Measurements from ENCODE around the gene KIF20B. TPM values are rescaled to one million over a fixed set of nuclear protein-coding genes. Genes with fewer than 3 reads are reported as not detected.

Gene KIF20B
- total RNA-seq, 1 experiment from 2014 or later, result 59.1 TPM

DNA sequence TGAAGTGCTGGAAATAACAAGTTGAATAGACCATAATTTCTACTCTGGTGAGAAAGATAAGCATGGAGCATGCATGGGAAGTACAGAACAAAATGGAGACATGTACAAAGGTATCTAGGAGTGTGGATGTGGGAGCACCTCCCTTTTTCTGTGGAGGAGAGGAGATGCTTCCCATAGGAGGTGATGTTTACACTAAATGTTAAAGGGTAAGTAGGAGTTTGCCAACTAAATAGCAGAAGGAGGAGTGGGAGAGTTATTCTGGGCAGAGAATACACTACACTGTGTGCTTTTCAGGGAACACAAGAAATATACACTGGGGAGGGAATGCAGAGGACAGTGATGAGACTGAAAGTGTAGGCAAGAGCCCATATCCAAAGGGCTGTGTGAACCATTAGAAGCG, 35.3 kb upstream of the KIF20B start:
- Histone ChIP-seq H3K4me1 (ENCODE audit: insufficient read depth, low read length) (no peaks in the 10 kb centered on the region), H3T11ph (ENCODE audit: low read length) (no peak overlapping the region), H3K23me2 (ENCODE audit: insufficient read length, low read depth, low read length, poor library complexity, severe bottlenecking) (no peaks in the 10 kb centered on the region), H4K5ac (ENCODE audit: insufficient read length, low read depth, low read length) (no peak overlapping the region), H2BK12ac (ENCODE audit: insufficient read length, low read depth, low read length) (no peak overlapping the region), H2BK120ac (ENCODE audit: low read depth, low read length, poor library complexity, severe bottlenecking) (no peak overlapping the region), H2AK5ac (ENCODE audit: insufficient read length, low read length) (no peak overlapping the region), H3K79me1 (ENCODE audit: insufficient read depth, low read depth, low read length, poor library complexity, severe bottlenecking) (no peaks in the 10 kb centered on the region), H2BK15ac (ENCODE audit: low read depth, low read length) (no peak overlapping the region), H3K27me3 (ENCODE audit: insufficient read depth, low read length) (no peaks in the 10 kb centered on the region), H3K9ac (ENCODE audit: extremely low read depth, insufficient read length, low read length) (no peak overlapping the region), H3K4ac (ENCODE audit: low read depth, low read length) (no peak overlapping the region), H4K8ac (replicated peaks; ENCODE audit: insufficient read length, low read depth, low read length) (no peak overlapping the region), H4K91ac (ENCODE audit: insufficient read length, low read depth, low read length) (no peak overlapping the region), H2BK5ac (ENCODE audit: insufficient read length, low read length) (no peak overlapping the region), H2AFZ (ENCODE audit: low read length) (no peak overlapping the region), H3K56ac (ENCODE audit: insufficient read length, low read depth, low read length) (no peak overlapping the region), H3K27ac (ENCODE audit: insufficient read length, low read depth, low read length) (no peak overlapping the region), H3K79me2 (ENCODE audit: insufficient read depth, low read length) (no peaks in the 10 kb centered on the region), H3K14ac (ENCODE audit: insufficient read depth, low read length) (no peak overlapping the region), H2BK20ac (ENCODE audit: low read depth, low read length, poor library complexity, severe bottlenecking) (no peak overlapping the region), H4K20me1 (ENCODE audit: control insufficient read depth, insufficient read depth, insufficient read length) (no peaks in the 10 kb centered on the region), H3K23ac (ENCODE audit: insufficient read length, low read depth, low read length) (no peak overlapping the region), H3K18ac (ENCODE audit: insufficient read length, low read depth, low read length) (no peak overlapping the region), H3K4me2 (ENCODE audit: insufficient read depth, insufficient read length, low read length) (no peak overlapping the region), H3K9me3 (ENCODE audit: control insufficient read depth, low read depth, low read length) (no peaks in the 10 kb centered on the region)
- no peaks in the 10 kb centered on the region for H3K36me3 Mint-ChIP-seq (ENCODE audit: insufficient read depth in 1 of 3, low read depth in 3 of 3)
- H3K27me3 Mint-ChIP-seq (ENCODE audit: low read depth), result peaks cover 1% of the 10 kb centered on the region; the same call in 1 of the 2 replicates
- H3K4me3 Mint-ChIP-seq, result no peak overlapping the region
- no peaks in the 10 kb centered on the region for H3K9me3 Mint-ChIP-seq
- TF ChIP-seq, protein P1, sequence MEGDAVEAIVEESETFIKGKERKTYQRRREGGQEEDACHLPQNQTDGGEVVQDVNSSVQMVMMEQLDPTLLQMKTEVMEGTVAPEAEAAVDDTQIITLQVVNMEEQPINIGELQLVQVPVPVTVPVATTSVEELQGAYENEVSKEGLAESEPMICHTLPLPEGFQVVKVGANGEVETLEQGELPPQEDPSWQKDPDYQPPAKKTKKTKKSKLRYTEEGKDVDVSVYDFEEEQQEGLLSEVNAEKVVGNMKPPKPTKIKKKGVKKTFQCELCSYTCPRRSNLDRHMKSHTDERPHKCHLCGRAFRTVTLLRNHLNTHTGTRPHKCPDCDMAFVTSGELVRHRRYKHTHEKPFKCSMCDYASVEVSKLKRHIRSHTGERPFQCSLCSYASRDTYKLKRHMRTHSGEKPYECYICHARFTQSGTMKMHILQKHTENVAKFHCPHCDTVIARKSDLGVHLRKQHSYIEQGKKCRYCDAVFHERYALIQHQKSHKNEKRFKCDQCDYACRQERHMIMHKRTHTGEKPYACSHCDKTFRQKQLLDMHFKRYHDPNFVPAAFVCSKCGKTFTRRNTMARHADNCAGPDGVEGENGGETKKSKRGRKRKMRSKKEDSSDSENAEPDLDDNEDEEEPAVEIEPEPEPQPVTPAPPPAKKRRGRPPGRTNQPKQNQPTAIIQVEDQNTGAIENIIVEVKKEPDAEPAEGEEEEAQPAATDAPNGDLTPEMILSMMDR (conservative IDR thresholded peaks at IDR 0.05), result no peak
- no peaks in the 10 kb centered on the region for H3K4me1 Mint-ChIP-seq
- no peak for DNase-seq
- no CpG with 5 or more reads among the region's 1 CpG for WGBS (ENCODE audit: extremely low coverage, insufficient read length, low lambda C conversion rate)
- H3K27ac Mint-ChIP-seq, result no peak overlapping the region
